PC-9 (cell line): ENCODE data around the gene GTF2F2. TPM values are rescaled to one million over a fixed set of nuclear protein-coding genes. Genes with fewer than 3 reads are reported as not detected.

ENCODE experiments used
- BruUV-seq: library from RNA; stranded (reverse); fragments of 400-500 nt; replicated peaks from 2 replicates; lab custom pipeline; 2021; lab: Mats Ljungman, UMichigan
- CTCF ChIA-PET: fragments of 300-600 bp; sonication (Branson Sonifier 250); formaldehyde crosslinking; loops from one replicate; lab custom pipeline; 2022; ENCODE audit warnings: antibody characterized with exemption; lab: Charles Lee
- POLR2A ChIA-PET: fragments of 300-600 bp; sonication (Branson Sonifier 250); formaldehyde crosslinking; loops from one replicate; lab custom pipeline; 2022; ENCODE audit warnings: antibody characterized with exemption; ENCODE audit not compliant: unreplicated experiment; lab: Charles Lee
- DNase-seq, 2 experiments: peaks; one replicate each; pipeline versions ENCODE4 v3.0.0 to v3.0.0-alpha.2; 2015 to 2022; ENCODE audit warnings: mixed read lengths in 1 of 2
- H2AFZ ChIP-seq: fragments of 200-600 bp; sonication (generic); 2 replicates; pipeline ENCODE4 v1.8.1; 2017; ENCODE audit warnings: antibody characterized with exemption
- H3F3A ChIP-seq: fragments of 200-600 bp; sonication (generic); 2 replicates; pipeline ENCODE4 v1.8.1; 2017; ENCODE audit warnings: antibody characterized with exemption, mild to moderate bottlenecking, low read depth; ENCODE audit not compliant: insufficient read depth
- H3K27ac ChIP-seq: fragments of 200-600 bp; sonication (generic); 2 replicates; pipeline ENCODE4 v1.6.1; 2016; ENCODE audit warnings: mixed run types
- H3K27me3 ChIP-seq: fragments of 200-600 bp; sonication (generic); 2 replicates; pipeline ENCODE4 v1.6.1; 2016; ENCODE audit warnings: low read depth, mixed run types; ENCODE audit not compliant: insufficient read depth
- H3K36me3 ChIP-seq: fragments of 200-600 bp; sonication (generic); 2 replicates; pipeline ENCODE4 v1.6.1; 2016; ENCODE audit warnings: low read depth, mixed run types
- H3K4me1 ChIP-seq: fragments of 200-600 bp; sonication (generic); replicated peaks from 2 replicates; pipeline ENCODE4 v1.6.1; 2016; ENCODE audit warnings: mixed run types; ENCODE audit not compliant: insufficient read depth
- H3K4me2 ChIP-seq: fragments of 200-600 bp; sonication (generic); 2 replicates; pipeline ENCODE4 v1.6.1; 2017; ENCODE audit warnings: mixed run types
- H3K4me3 ChIP-seq: fragments of 200-600 bp; sonication (generic); 2 replicates; pipeline ENCODE4 v1.6.1; 2016; ENCODE audit warnings: mixed run types
- H3K79me2 ChIP-seq: fragments of 200-600 bp; sonication (generic); 2 replicates; pipeline ENCODE4 v1.6.1; 2017; ENCODE audit warnings: low read depth, mixed run types
- H3K9me2 ChIP-seq: fragments of 200-600 bp; sonication (generic); 2 replicates; pipeline ENCODE4 v1.8.1; 2017; ENCODE audit warnings: mild to moderate bottlenecking; ENCODE audit not compliant: insufficient read depth
- H3K9me3 ChIP-seq: fragments of 200-600 bp; sonication (generic); 2 replicates; pipeline ENCODE4 v1.8.1; 2016; ENCODE audit warnings: low read depth; ENCODE audit not compliant: insufficient read depth
- H4K20me1 ChIP-seq: fragments of 200-600 bp; sonication (generic); 2 replicates; pipeline ENCODE4 v1.8.1; 2017; ENCODE audit not compliant: insufficient read depth
- CTCF ChIP-seq: fragments of 200-600 bp; sonication (generic); conservative IDR thresholded peaks from 2 replicates; pipeline ENCODE4 v1.6.1; 2017; ENCODE audit warnings: mixed run types, antibody characterized with exemption, mild to moderate bottlenecking, moderate library complexity
- EZH2 ChIP-seq: fragments of 200-600 bp; sonication (generic); IDR thresholded peaks from 2 replicates; pipeline ENCODE4 v1.8.0; 2017; ENCODE audit warnings: antibody characterized with exemption, low read depth
- intact Hi-C: fragments of 100-400 bp; cut with micrococcal nuclease; formaldehyde crosslinking; loops from one replicate; pipeline ENCODE4 v1.10.0; 2022; ENCODE audit not compliant: unreplicated experiment
- total RNA-seq: library from RNA; stranded (reverse); gene quantifications from 2 replicates; pipeline ENCODE4 v1.2.3, GENCODE V29; 2021

The GTF2F2 gene
- total RNA-seq, 1 experiment from 2014 or later = 28.8 TPM

GRCh38 chr13:45255247-45255987 is 135.1 kb downstream of the GTF2F2 start:
- no peaks in the 10 kb centered on the region for H3K9me3 ChIP-seq
- peak overlapping the region; percentile 45 for H3K4me2 ChIP-seq
- H3K27ac ChIP-seq = peak overlapping the region; percentile 53
- no peak for TF ChIP-seq CTCF
- no peak for TF ChIP-seq EZH2
- peaks cover 31% of the 10 kb centered on the region for H3K36me3 ChIP-seq
- intact Hi-C loops = loop anchor here (10.0 kb wide), 1 partner anchor 51 kb away; the partner anchor contains the start of gene KCTD4
- POLR2A ChIA-PET = no interaction called here
- peaks cover 12% of the 10 kb centered on the region; the same call in 1 of the 2 replicates for H3K79me2 ChIP-seq
- no peaks in the 10 kb centered on the region for H4K20me1 ChIP-seq
- H3K9me2 ChIP-seq = no peaks in the 10 kb centered on the region
- H2AFZ ChIP-seq = no peak overlapping the region
- H3K27me3 ChIP-seq = no peaks in the 10 kb centered on the region
- CTCF ChIA-PET = no interaction called here
- DNase-seq = no peak
- peaks cover 35% of the 10 kb centered on the region for H3F3A ChIP-seq
- peak overlapping the region; percentile 21; the same call in 1 of the 2 replicates for H3K4me3 ChIP-seq
- BruUV-seq = no TSS peak
- H3K4me1 ChIP-seq = peaks cover 51% of the 10 kb centered on the region

DNA sequence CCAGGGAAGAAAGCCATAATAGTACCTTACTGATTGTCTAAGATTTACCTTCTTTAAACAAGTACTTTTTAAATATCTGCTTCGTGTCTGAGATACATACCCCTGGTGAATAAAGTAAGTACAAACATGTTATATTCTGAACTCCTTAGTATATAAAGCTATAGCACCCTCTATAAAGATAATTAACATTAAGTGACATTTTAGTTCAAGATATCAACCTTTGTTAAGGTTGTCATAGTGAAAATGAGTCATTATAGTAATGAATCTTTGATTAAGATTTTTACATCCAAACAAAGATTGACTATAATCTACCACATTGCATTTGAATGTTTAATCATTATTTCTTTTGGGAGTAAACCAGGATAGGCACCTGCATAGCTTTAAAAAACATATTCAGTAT is 135.9 kb downstream of the GTF2F2 start:
- no peak for TF ChIP-seq EZH2
- no peak for TF ChIP-seq CTCF
- H3K27me3 ChIP-seq = no peaks in the 10 kb centered on the region
- no peak overlapping the region for H3K4me2 ChIP-seq
- no peak for DNase-seq
- H3K4me1 ChIP-seq = peaks cover 51% of the 10 kb centered on the region
- H3K79me2 ChIP-seq = peaks cover 12% of the 10 kb centered on the region; the same call in 1 of the 2 replicates
- no peaks in the 10 kb centered on the region for H3K9me3 ChIP-seq
- intact Hi-C loops = loop anchor here (10.0 kb wide), 1 partner anchor 51 kb away; the partner anchor contains the start of gene KCTD4
- H2AFZ ChIP-seq = no peak overlapping the region
- no peak overlapping the region for H3K4me3 ChIP-seq
- CTCF ChIA-PET = interaction anchor here (0.6 kb wide), 1 partner anchor 209 kb away, joined by 4 read pairs; no protein-coding TSS in a partner anchor
- POLR2A ChIA-PET = interaction anchor here (0.6 kb wide), 2 partner anchors 14 to 73 kb away, joined by 5 to 9 read pairs; no protein-coding TSS in a partner anchor
- H4K20me1 ChIP-seq = no peaks in the 10 kb centered on the region
- no TSS peak for BruUV-seq
- H3F3A ChIP-seq = peaks cover 35% of the 10 kb centered on the region
- no peaks in the 10 kb centered on the region for H3K9me2 ChIP-seq
- peaks cover 31% of the 10 kb centered on the region for H3K36me3 ChIP-seq
- H3K27ac ChIP-seq = peak overlapping the region; percentile 53; the same call in 1 of the 2 replicates

GRCh38 chr13:45257638-45258333 is 137.5 kb downstream of the GTF2F2 start:
- Histone ChIP-seq H3K4me3 (no peak overlapping the region), H3K27me3 (no peaks in the 10 kb centered on the region), H3K36me3 (peaks cover 30% of the 10 kb centered on the region), H3K4me2 (0 out of 2 replicates have a peak overlapping the region, but pooled peaks have one; percentile 6), H3K4me1 (peaks cover 46% of the 10 kb centered on the region), H3K9me2 (no peaks in the 10 kb centered on the region), H3F3A (peaks cover 24% of the 10 kb centered on the region), H3K27ac (peak overlapping the region; percentile 24; the same call in 1 of the 2 replicates), H3K9me3 (no peaks in the 10 kb centered on the region), H3K79me2 (peaks cover 12% of the 10 kb centered on the region; the same call in 1 of the 2 replicates), H4K20me1 (no peaks in the 10 kb centered on the region), H2AFZ (no peak overlapping the region)
- DNase-seq = no peak
- POLR2A ChIA-PET = interaction anchor here (0.6 kb wide), 1 partner anchor 202 kb away, joined by 9 read pairs; no protein-coding TSS in a partner anchor
- TF ChIP-seq CTCF (no peak), EZH2 (no peak)
- CTCF ChIA-PET = no interaction called here
- intact Hi-C loops = loop anchor here (10.0 kb wide), 1 partner anchor 53 kb away; the partner anchor contains the start of gene KCTD4
- no TSS peak for BruUV-seq
